Vagina (tissue), 2 donors: ENCODE measurements around the gene MON1A.

Experiments used
- POLR2A ChIP-seq, 2 donors: fragments of 450-650 bp; IDR thresholded peaks; one replicate each; pipeline ENCODE4 v1.6.1; 2017; ENCODE audit warnings: antibody characterized with exemption in 2 of 2, mild to moderate bottlenecking in 2 of 2, moderate library complexity in 2 of 2
- TF ChIP-seq, protein P1 (sequence below), 3 experiments: fragments of 450-650 bp in 2 of 3; fragments of 200-600 bp in 1 of 3; sonication (generic) in 1 of 3; IDR thresholded peaks; one replicate each; pipeline ENCODE4 v1.5.1; 2017 to 2019; ENCODE audit warnings: antibody characterized with exemption in 3 of 3, mild to moderate bottlenecking in 2 of 3, moderate library complexity in 2 of 3

DNA sequence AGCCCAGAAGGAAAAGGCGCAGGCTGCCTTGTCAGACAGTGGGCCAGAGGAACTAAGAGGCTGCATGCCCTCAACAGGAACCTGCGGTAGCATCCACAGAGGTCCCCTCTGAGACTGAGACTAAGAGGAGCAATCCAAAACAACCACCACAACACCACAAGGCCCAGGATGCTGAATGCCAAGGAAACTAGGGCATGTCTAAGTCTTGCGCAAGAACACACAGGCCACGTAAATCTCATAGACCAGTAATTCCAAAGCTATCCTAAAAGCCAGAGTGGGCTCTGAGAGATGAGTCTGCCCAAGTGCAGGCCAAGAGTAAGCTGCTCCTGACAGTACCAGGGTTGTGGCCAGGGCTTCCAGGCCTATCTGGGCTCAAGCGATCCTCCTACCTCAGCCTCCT, 12.9 kb downstream of the MON1A start:
- no peak for TF ChIP-seq POLR2A (IDR thresholded peaks at IDR 0.05)
- TF ChIP-seq, protein P1, sequence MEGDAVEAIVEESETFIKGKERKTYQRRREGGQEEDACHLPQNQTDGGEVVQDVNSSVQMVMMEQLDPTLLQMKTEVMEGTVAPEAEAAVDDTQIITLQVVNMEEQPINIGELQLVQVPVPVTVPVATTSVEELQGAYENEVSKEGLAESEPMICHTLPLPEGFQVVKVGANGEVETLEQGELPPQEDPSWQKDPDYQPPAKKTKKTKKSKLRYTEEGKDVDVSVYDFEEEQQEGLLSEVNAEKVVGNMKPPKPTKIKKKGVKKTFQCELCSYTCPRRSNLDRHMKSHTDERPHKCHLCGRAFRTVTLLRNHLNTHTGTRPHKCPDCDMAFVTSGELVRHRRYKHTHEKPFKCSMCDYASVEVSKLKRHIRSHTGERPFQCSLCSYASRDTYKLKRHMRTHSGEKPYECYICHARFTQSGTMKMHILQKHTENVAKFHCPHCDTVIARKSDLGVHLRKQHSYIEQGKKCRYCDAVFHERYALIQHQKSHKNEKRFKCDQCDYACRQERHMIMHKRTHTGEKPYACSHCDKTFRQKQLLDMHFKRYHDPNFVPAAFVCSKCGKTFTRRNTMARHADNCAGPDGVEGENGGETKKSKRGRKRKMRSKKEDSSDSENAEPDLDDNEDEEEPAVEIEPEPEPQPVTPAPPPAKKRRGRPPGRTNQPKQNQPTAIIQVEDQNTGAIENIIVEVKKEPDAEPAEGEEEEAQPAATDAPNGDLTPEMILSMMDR (IDR thresholded peaks at IDR 0.05), result no peak
